GM12872 (cell line): Measurements from ENCODE around the gene SAMD3.
A peak's percentile ranks its signal among the peaks of the same experiment; 100 is the strongest.

Source experiments
- CTCF ChIP-seq: IDR thresholded peaks from 3 replicates; pipeline ENCODE4 v1.5.1; 2011; ENCODE audit warnings: low read depth, mild to moderate bottlenecking, low read length, moderate library complexity; ENCODE audit not compliant: insufficient read depth

SAMD3 gene

GRCh38 chr6:130159956-130160355 is 62.8 kb downstream of the SAMD3 start:
- TF ChIP-seq CTCF: no peak

GRCh38 chr6:130158548-130158947 is 64.2 kb downstream of the SAMD3 start:
- no peak for TF ChIP-seq CTCF

GRCh38 chr6:130158056-130158455 is 64.7 kb downstream of the SAMD3 start:
- no peak for TF ChIP-seq CTCF

GRCh38 chr6:130156908-130157307 is 65.8 kb downstream of the SAMD3 start:
- no peak for TF ChIP-seq CTCF

GRCh38 chr6:130152908-130153510 is 69.7 kb downstream of the SAMD3 start:
- no peak for TF ChIP-seq CTCF

- no peak for TF ChIP-seq CTCF
Observed at GRCh38 chr6:130150906-130151305, 71.8 kb downstream of the SAMD3 start.

GRCh38 chr6:130148181-130148580 is 74.6 kb downstream of the SAMD3 start:
- peak; percentile 16; the same call in 1 of the 3 replicates for TF ChIP-seq CTCF
